Measurements from ENCODE around the gene AKR1B15.

The AKR1B15 gene

DNA sequence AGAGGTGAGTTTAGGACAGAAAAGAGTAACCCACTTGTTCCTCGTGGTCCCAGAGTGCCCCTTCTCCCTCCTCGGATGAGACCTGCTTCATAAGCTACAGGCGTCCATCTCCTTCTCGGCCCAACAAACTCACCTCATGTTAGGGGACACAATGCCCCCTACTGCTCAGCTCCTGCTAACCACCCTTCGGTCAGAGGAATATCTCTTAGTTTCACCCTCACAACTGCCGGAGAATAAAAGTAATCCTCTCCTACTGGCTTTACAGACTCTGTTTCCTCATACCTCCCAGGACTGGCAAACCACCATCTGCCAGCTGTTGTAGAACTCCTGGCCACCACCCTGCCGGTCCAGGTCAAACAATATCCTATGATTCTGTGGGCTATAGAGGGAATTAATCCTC lies 3.2 kb downstream of the AKR1B15 start:
- no peak for DNase-seq (ENCODE audit: low spot score)
- no peak overlapping the region for H2BK12ac ChIP-seq (ENCODE audit: low read length)
- peak overlapping the region; percentile 51 for H2AFZ ChIP-seq (ENCODE audit: low read length)
- no peaks in the 10 kb centered on the region for H3K79me1 ChIP-seq (ENCODE audit: low read depth, low read length)
- H3K4ac ChIP-seq (ENCODE audit: low read length): no peak overlapping the region
- no peak overlapping the region for H3K4me2 ChIP-seq (ENCODE audit: insufficient read depth, low read length, poor library complexity, severe bottlenecking)
- no peak overlapping the region for H2BK15ac ChIP-seq (ENCODE audit: low read length)
- peaks cover 0 to 4% of the 10 kb centered on the region in 2 donors for H3K4me1 ChIP-seq (ENCODE audit: control insufficient read depth in 2 of 2, insufficient read depth in 1 of 2, low read depth in 1 of 2, low read length in 2 of 2)
- no peak overlapping the region for H2BK5ac ChIP-seq (ENCODE audit: low read length)
- no peak overlapping the region for H3K4me3 ChIP-seq (ENCODE audit: low read length in 2 of 2)
- H3K36me3 ChIP-seq (replicated peaks in 1 of 2; ENCODE audit: control insufficient read depth in 2 of 2, insufficient read depth in 2 of 2, low read length in 2 of 2): no peaks in the 10 kb centered on the region
- no peaks in the 10 kb centered on the region for H3K9me3 ChIP-seq (replicated peaks in 1 of 2; ENCODE audit: control insufficient read depth in 2 of 2, insufficient read depth in 1 of 2, low read depth in 1 of 2, low read length in 2 of 2)
- WGBS, 2 donors (ENCODE audit: extremely low coverage in 2 of 2, insufficient read length in 2 of 2, insufficient replicate concordance in 1 of 2): no CpG with 5 or more reads among the region's 7 CpGs
- no peak overlapping the region for H3K23ac ChIP-seq (ENCODE audit: low read depth, low read length, poor library complexity)
- no peak overlapping the region for H3K14ac ChIP-seq (ENCODE audit: low read length)
- no peak overlapping the region for H2BK120ac ChIP-seq (ENCODE audit: low read depth, low read length)
- H4K8ac ChIP-seq (ENCODE audit: low read depth, low read length): no peak overlapping the region
- H3K9ac ChIP-seq (ENCODE audit: low read depth, low read length, poor library complexity): no peak overlapping the region
- no peak overlapping the region for H3K18ac ChIP-seq (ENCODE audit: low read length)
- peaks cover 0 to 34% (median 0%) of the 10 kb centered on the region in 3 experiments for H3K27me3 ChIP-seq (ENCODE audit: control insufficient read depth in 3 of 3, insufficient read depth in 3 of 3, low read depth in 1 of 3, low read length in 3 of 3)
- H3K27ac ChIP-seq (replicated peaks; ENCODE audit: low read length): no peak overlapping the region
- no peak overlapping the region for H4K91ac ChIP-seq (ENCODE audit: low read depth, low read length, poor library complexity)
- H2AK5ac ChIP-seq (ENCODE audit: low read depth, low read length): no peak overlapping the region

DNA sequence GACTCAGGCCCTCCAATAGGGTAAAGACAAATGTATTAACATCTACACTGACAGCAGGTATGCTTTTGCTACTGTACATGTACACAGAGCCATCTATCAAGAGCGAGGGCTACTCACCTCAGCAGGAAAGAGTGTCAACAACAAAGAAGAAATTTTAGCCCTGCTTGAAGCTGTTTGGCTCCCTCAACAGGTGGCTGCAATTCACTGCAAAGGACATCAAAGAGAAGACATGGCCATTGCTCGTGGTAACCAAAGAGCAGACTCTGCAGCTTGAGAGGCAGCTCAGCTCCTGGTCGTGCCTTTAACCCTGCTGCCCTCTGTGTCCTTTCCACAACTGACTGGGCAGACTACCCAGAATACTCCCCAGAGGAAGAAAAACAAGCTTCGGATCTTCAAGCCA lies 5.1 kb downstream of the AKR1B15 start:
- Histone ChIP-seq H2BK120ac (ENCODE audit: low read depth, low read length) (no peak overlapping the region), H3K9me3 (replicated peaks in 1 of 2; ENCODE audit: control insufficient read depth in 2 of 2, insufficient read depth in 1 of 2, low read depth in 1 of 2, low read length in 2 of 2) (no peaks in the 10 kb centered on the region), H2BK12ac (ENCODE audit: low read length) (no peak overlapping the region), H3K4me1 (ENCODE audit: control insufficient read depth in 2 of 2, insufficient read depth in 1 of 2, low read depth in 1 of 2, low read length in 2 of 2) (no peaks in the 10 kb centered on the region), H4K91ac (ENCODE audit: low read depth, low read length, poor library complexity) (no peak overlapping the region), H3K4ac (ENCODE audit: low read length) (no peak overlapping the region), H3K27me3 (ENCODE audit: control insufficient read depth in 3 of 3, insufficient read depth in 3 of 3, low read depth in 1 of 3, low read length in 3 of 3) (peaks cover 0 to 27% (median 0%) of the 10 kb centered on the region in 3 experiments), H3K79me1 (ENCODE audit: low read depth, low read length) (no peaks in the 10 kb centered on the region), H2BK15ac (ENCODE audit: low read length) (no peak overlapping the region), H3K4me3 (ENCODE audit: low read length in 2 of 2) (no peak overlapping the region), H2AFZ (ENCODE audit: low read length) (no peak overlapping the region), H3K4me2 (ENCODE audit: insufficient read depth, low read length, poor library complexity, severe bottlenecking) (no peak overlapping the region), H3K14ac (ENCODE audit: low read length) (no peak overlapping the region), H3K36me3 (replicated peaks in 1 of 2; ENCODE audit: control insufficient read depth in 2 of 2, insufficient read depth in 2 of 2, low read length in 2 of 2) (no peaks in the 10 kb centered on the region), H3K9ac (ENCODE audit: low read depth, low read length, poor library complexity) (no peak overlapping the region), H3K18ac (ENCODE audit: low read length) (no peak overlapping the region), H4K8ac (ENCODE audit: low read depth, low read length) (no peak overlapping the region), H3K23ac (ENCODE audit: low read depth, low read length, poor library complexity) (no peak overlapping the region), H2BK5ac (ENCODE audit: low read length) (no peak overlapping the region), H2AK5ac (ENCODE audit: low read depth, low read length) (no peak overlapping the region), H3K27ac (replicated peaks; ENCODE audit: low read length) (no peak overlapping the region)
- DNase-seq (ENCODE audit: low spot score): no peak
- no CpG with 5 or more reads among the region's 4 CpGs for WGBS, 2 donors (ENCODE audit: extremely low coverage in 2 of 2, insufficient read length in 2 of 2, insufficient replicate concordance in 1 of 2)

DNA sequence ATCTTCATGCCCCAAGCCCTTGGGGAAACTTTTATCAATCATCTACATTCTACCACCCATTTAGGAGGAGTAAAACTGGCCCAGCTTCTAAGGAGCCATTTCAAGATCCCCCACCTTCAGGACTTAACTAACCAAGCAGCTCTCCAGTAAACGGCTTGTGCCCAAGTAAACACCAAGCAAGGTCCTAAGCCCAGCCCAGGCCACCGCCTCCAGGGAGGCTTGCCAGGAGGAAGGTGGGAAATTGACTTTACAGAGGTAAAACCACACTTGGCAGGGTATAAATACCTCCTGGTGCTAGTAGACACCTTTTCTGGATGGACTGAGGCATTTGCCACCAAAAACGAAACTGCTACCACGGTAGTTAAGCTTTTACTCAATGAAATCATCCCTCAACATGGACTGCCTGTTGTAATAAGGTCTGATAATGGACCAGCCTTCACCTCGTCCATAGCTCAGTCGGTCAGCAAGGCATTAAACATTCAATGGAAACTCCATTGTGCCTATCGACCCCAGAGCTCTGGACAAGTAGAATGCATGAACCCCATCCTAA lies 5.6 kb downstream of the AKR1B15 start:
- H3K4me2 ChIP-seq (ENCODE audit: insufficient read depth, low read length, poor library complexity, severe bottlenecking): no peak overlapping the region
- H2BK12ac ChIP-seq (ENCODE audit: low read length): no peak overlapping the region
- H3K36me3 ChIP-seq (replicated peaks in 1 of 2; ENCODE audit: control insufficient read depth in 2 of 2, insufficient read depth in 2 of 2, low read length in 2 of 2): no peaks in the 10 kb centered on the region
- no peak overlapping the region for H3K18ac ChIP-seq (ENCODE audit: low read length)
- H3K9me3 ChIP-seq (replicated peaks in 1 of 2; ENCODE audit: control insufficient read depth in 2 of 2, insufficient read depth in 1 of 2, low read depth in 1 of 2, low read length in 2 of 2): no peaks in the 10 kb centered on the region
- no peak overlapping the region for H3K14ac ChIP-seq (ENCODE audit: low read length)
- H2AFZ ChIP-seq (ENCODE audit: low read length): no peak overlapping the region
- H2BK5ac ChIP-seq (ENCODE audit: low read length): no peak overlapping the region
- H3K4me3 ChIP-seq (ENCODE audit: low read length in 2 of 2): no peak overlapping the region
- no peak for DNase-seq (ENCODE audit: low spot score)
- no peak overlapping the region for H3K4ac ChIP-seq (ENCODE audit: low read length)
- H3K4me1 ChIP-seq (ENCODE audit: control insufficient read depth in 2 of 2, insufficient read depth in 1 of 2, low read depth in 1 of 2, low read length in 2 of 2): no peaks in the 10 kb centered on the region
- WGBS, 2 donors (ENCODE audit: extremely low coverage in 2 of 2, insufficient read length in 2 of 2, insufficient replicate concordance in 1 of 2): no CpG with 5 or more reads among the region's 7 CpGs
- H3K27me3 ChIP-seq (ENCODE audit: control insufficient read depth in 3 of 3, insufficient read depth in 3 of 3, low read depth in 1 of 3, low read length in 3 of 3): peaks cover 0 to 22% (median 0%) of the 10 kb centered on the region in 3 experiments
- no peak overlapping the region for H3K27ac ChIP-seq (replicated peaks; ENCODE audit: low read length)
- no peak overlapping the region for H2AK5ac ChIP-seq (ENCODE audit: low read depth, low read length)
- H3K9ac ChIP-seq (ENCODE audit: low read depth, low read length, poor library complexity): no peak overlapping the region
- no peak overlapping the region for H2BK120ac ChIP-seq (ENCODE audit: low read depth, low read length)
- H4K91ac ChIP-seq (ENCODE audit: low read depth, low read length, poor library complexity): no peak overlapping the region
- H4K8ac ChIP-seq (ENCODE audit: low read depth, low read length): no peak overlapping the region
- no peak overlapping the region for H2BK15ac ChIP-seq (ENCODE audit: low read length)
- no peak overlapping the region for H3K23ac ChIP-seq (ENCODE audit: low read depth, low read length, poor library complexity)
- H3K79me1 ChIP-seq (ENCODE audit: low read depth, low read length): no peaks in the 10 kb centered on the region

DNA sequence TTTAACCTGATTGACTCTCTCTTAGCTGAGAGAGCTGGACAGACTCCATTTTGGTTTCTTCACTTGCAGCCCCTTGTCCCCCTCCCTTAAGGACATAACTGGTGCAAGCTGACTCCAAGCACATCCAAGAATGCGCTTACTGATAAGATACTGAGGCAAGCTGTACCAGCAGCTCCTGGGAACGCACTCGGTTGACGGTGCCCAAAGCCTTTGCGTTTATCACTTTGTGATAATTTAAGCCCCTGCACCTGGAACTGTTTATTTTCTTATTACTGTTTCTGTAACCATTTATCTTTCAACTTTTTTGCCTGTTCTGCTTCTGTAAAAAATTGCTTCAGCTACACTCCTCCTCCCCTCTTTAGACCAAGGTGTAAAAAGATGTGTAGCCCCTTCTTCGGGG lies 8.5 kb downstream of the AKR1B15 start:
- Histone ChIP-seq H2BK5ac (ENCODE audit: low read length) (no peak overlapping the region), H3K4me3 (ENCODE audit: low read length in 2 of 2) (no peak overlapping the region), H3K9me3 (replicated peaks in 1 of 2; ENCODE audit: control insufficient read depth in 2 of 2, insufficient read depth in 1 of 2, low read depth in 1 of 2, low read length in 2 of 2) (no peaks in the 10 kb centered on the region), H4K8ac (ENCODE audit: low read depth, low read length) (no peak overlapping the region), H3K4me2 (ENCODE audit: insufficient read depth, low read length, poor library complexity, severe bottlenecking) (no peak overlapping the region), H2BK120ac (ENCODE audit: low read depth, low read length) (no peak overlapping the region), H3K14ac (ENCODE audit: low read length) (no peak overlapping the region), H4K91ac (ENCODE audit: low read depth, low read length, poor library complexity) (no peak overlapping the region), H2BK15ac (ENCODE audit: low read length) (no peak overlapping the region), H3K18ac (ENCODE audit: low read length) (no peak overlapping the region), H2BK12ac (ENCODE audit: low read length) (no peak overlapping the region), H3K79me1 (ENCODE audit: low read depth, low read length) (no peaks in the 10 kb centered on the region), H3K4me1 (ENCODE audit: control insufficient read depth in 2 of 2, insufficient read depth in 1 of 2, low read depth in 1 of 2, low read length in 2 of 2) (no peaks in the 10 kb centered on the region), H3K27ac (replicated peaks; ENCODE audit: low read length) (no peak overlapping the region), H3K36me3 (replicated peaks in 1 of 2; ENCODE audit: control insufficient read depth in 2 of 2, insufficient read depth in 2 of 2, low read length in 2 of 2) (no peaks in the 10 kb centered on the region), H2AK5ac (ENCODE audit: low read depth, low read length) (no peak overlapping the region), H3K23ac (ENCODE audit: low read depth, low read length, poor library complexity) (no peak overlapping the region), H2AFZ (ENCODE audit: low read length) (no peak overlapping the region), H3K4ac (ENCODE audit: low read length) (no peak overlapping the region), H3K27me3 (ENCODE audit: control insufficient read depth in 3 of 3, insufficient read depth in 3 of 3, low read depth in 1 of 3, low read length in 3 of 3) (peaks cover 0 to 6% (median 0%) of the 10 kb centered on the region in 3 experiments), H3K9ac (ENCODE audit: low read depth, low read length, poor library complexity) (no peak overlapping the region)
- DNase-seq (ENCODE audit: low spot score): no peak
- WGBS, 2 donors (ENCODE audit: extremely low coverage in 2 of 2, insufficient read length in 2 of 2, insufficient replicate concordance in 1 of 2): no CpG with 5 or more reads among the region's 6 CpGs

Data from neuronal stem cell (in vitro differentiated cells).